ENCODE measurements around the gene PLA2G1B. TPM values are rescaled to one million over a fixed set of nuclear protein-coding genes. Genes with fewer than 3 reads are reported as not detected.

Gene PLA2G1B
- total RNA-seq, result not detected

GRCh38 chr12:120327593-120327992 lies at the start of gene PLA2G1B:
Gene PLA2G1B (minus strand): TSS chr12:120327779. CDS start chr12:120327753, 26 bp downstream.
- Histone ChIP-seq H3K4me3 (no peak within 1 kb of the TSS), H3K4me1 (no peaks in the 10 kb centered on the region), H3K27me3 (no peaks in the 10 kb centered on the region), H3K27ac (no peak within 1 kb of the TSS), H3K36me3 (no peaks in the 10 kb centered on the region), H3K9me3 (no peaks in the 10 kb centered on the region)
- no peak for DNase-seq (ENCODE audit: low spot score)
- TF ChIP-seq CTCF (IDR thresholded peaks at IDR 0.05), result no peak

DNA sequence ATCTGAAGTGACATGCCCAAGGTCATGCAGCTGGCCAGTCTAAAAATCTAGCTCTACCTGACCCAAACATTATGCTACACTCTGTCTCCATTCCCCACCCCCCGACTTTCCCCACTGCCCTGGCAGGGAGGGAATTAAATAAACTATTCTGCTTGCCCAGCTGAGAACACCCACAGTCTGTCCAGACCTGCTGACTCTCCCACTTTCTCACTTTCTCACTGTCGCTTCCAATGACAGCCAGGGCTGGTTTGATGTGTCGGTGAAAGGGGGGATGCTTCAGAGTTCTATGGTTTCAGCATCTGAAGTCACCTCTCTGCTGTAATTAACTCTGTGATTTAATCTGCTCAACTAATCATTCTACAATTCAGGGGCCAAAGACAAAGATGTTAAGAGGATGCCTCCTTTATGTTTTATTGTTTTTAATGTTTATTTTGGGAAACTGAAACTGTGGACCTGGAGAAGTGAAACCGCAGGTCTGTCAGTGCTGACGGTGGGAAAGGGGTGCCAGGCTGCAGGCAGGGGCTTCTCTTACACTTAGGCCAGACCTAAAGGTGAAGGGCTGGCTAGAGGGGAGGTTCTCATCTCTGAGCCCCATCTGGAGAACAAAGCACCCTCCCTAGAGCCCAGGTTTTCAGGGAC lies 49.5 kb upstream of the PLA2G1B start:
- Histone ChIP-seq H3K4me3 (no peak overlapping the region), H3K27ac (peak overlapping the region in 1 of 2 donors; percentile 40), H3K9me3 (no peaks in the 10 kb centered on the region), H3K4me1 (peaks cover 0 to 7% of the 10 kb centered on the region in 2 donors), H3K36me3 (no peaks in the 10 kb centered on the region), H3K27me3 (no peaks in the 10 kb centered on the region)
- no peak for DNase-seq (ENCODE audit: low spot score)
- no peak for TF ChIP-seq CTCF (IDR thresholded peaks at IDR 0.05)

DNA sequence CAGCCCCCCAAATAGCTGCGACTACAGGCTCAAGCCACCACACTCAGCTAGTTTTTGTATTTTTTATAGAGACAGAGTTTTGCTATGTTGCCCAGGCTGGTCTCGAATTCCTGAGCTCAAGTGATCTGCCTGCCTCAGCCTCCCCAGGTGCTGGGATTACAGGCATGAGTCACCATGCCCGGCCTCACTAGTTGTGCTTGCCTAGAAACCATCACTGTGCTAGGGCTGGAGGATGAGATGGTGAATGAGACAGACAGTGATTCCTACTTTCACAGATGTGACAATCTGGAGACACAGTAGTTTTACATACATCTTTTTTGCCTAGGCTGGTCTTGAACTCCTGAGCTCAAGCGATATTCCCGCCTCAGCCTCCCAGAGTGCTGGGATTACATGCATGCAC lies 48.8 kb upstream of the PLA2G1B start:
- Histone ChIP-seq H3K9me3 (no peaks in the 10 kb centered on the region), H3K27me3 (no peaks in the 10 kb centered on the region)

DNA sequence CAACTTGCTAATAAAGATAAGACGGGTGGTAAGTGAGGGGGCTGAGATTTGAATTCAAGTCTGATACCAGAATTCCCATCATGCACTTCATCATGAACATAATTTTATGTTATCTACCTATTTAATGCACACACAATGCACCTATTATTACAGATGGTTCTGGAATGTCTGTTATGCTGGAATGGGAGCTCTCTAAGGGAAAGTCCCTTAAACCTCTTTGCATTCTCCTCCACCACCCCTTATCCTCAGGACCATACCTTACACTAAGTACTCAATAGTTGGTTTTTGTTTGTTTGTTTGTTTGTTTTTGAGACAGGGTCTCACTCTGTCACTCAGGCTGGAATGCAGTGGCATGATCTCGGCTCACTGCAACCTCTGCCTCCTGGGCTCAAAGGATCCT lies 48.4 kb upstream of the PLA2G1B start:
- no peaks in the 10 kb centered on the region for H3K4me1 ChIP-seq
- no peak for DNase-seq (ENCODE audit: low spot score)
- H3K36me3 ChIP-seq, result no peaks in the 10 kb centered on the region
- H3K9me3 ChIP-seq, result no peaks in the 10 kb centered on the region
- no peaks in the 10 kb centered on the region for H3K27me3 ChIP-seq
- no peak for TF ChIP-seq CTCF (IDR thresholded peaks at IDR 0.05)
- H3K27ac ChIP-seq, result no peak overlapping the region
- no peak overlapping the region for H3K4me3 ChIP-seq

More for the DNA sequence above, 48.8 kb upstream of the PLA2G1B start:
- DNase-seq (ENCODE audit: low spot score), result no peak
- TF ChIP-seq CTCF (IDR thresholded peaks at IDR 0.05), result no peak
- H3K4me3 ChIP-seq, result no peak overlapping the region
- H3K27ac ChIP-seq, result no peak overlapping the region
- H3K4me1 ChIP-seq, result peaks cover 0 to under 1% of the 10 kb centered on the region in 2 donors
- H3K36me3 ChIP-seq, result no peaks in the 10 kb centered on the region

GRCh38 chr12:120373683-120374082 lies 46.1 kb upstream of the PLA2G1B start:
- Histone ChIP-seq H3K36me3 (no peaks in the 10 kb centered on the region), H3K27me3 (no peaks in the 10 kb centered on the region), H3K9me3 (no peaks in the 10 kb centered on the region), H3K4me1 (peaks cover 0 to 6% of the 10 kb centered on the region in 2 donors), H3K4me3 (no peak overlapping the region), H3K27ac (no peak overlapping the region)
- TF ChIP-seq CTCF (IDR thresholded peaks at IDR 0.05), result no peak
- no peak for DNase-seq (ENCODE audit: low spot score)
